NK-92 (cell line): ENCODE results near the gene HID1.
"Not testable (repeated sequence)": the region's sequence is repeated elsewhere in the genome, so short reads cannot be mapped to it uniquely, and the experiment has no call there.

Experiments used
- DNase-seq: peaks from one replicate; lab custom pipeline; 2025; ENCODE audit not compliant: unreplicated experiment; lab: John Stamatoyannopoulos, UW

The HID1 gene

GRCh38 chr17:74923538-74924249 lies 48.9 kb downstream of the HID1 start:
- no peak for DNase-seq

- no peak for DNase-seq
These were observed 49.6 kb downstream of the HID1 start, which contains the start of gene USH1G for GRCh38 chr17:74922694-74923537. TSS of gene USH1G (minus strand) at chr17:74923255. CDS start at chr17:74923073, 182 bp downstream.

- no peak for DNase-seq
These were observed 50.4 kb downstream of the HID1 start for GRCh38 chr17:74922172-74922571.

- no peak for DNase-seq
These were observed 50.8 kb downstream of the HID1 start for GRCh38 chr17:74921769-74922168.

GRCh38 chr17:74921026-74921681 lies 51.4 kb downstream of the HID1 start:
- DNase-seq, result no peak

- DNase-seq, result no peak
These were observed 51.9 kb downstream of the HID1 start for GRCh38 chr17:74920642-74921025.

- DNase-seq, result no peak
These were observed 52.3 kb downstream of the HID1 start for GRCh38 chr17:74920306-74920620.

- no peak for DNase-seq
These were observed 52.9 kb downstream of the HID1 start for GRCh38 chr17:74919440-74920305.

GRCh38 chr17:74918906-74919305 lies 53.7 kb downstream of the HID1 start:
- no peak for DNase-seq

- no peak for DNase-seq
These were observed 55.1 kb downstream of the HID1 start for GRCh38 chr17:74917430-74917829.

- no peak for DNase-seq
These were observed 55.7 kb downstream of the HID1 start for GRCh38 chr17:74916851-74917199.

GRCh38 chr17:74916136-74916850 lies 56.3 kb downstream of the HID1 start:
- DNase-seq, result no peak

- DNase-seq, result not testable (repeated sequence)
These were observed 61.1 kb downstream of the HID1 start for GRCh38 chr17:74911423-74911822.

GRCh38 chr17:74909097-74909496 lies 63.5 kb downstream of the HID1 start:
- not testable (repeated sequence) for DNase-seq

GRCh38 chr17:74907012-74907411 lies 65.5 kb downstream of the HID1 start:
- no peak for DNase-seq

GRCh38 chr17:74906214-74906793 lies 66.3 kb downstream of the HID1 start:
- not testable (repeated sequence) for DNase-seq

GRCh38 chr17:74904687-74905409 lies 67.7 kb downstream of the HID1 start:
- no peak for DNase-seq

GRCh38 chr17:74903671-74904070 lies 68.9 kb downstream of the HID1 start:
- DNase-seq, result no peak

GRCh38 chr17:74903034-74903433 lies 69.5 kb downstream of the HID1 start:
- DNase-seq, result no peak
